ENCODE data around the gene RNU5D-1. TPM values are rescaled to one million over a fixed set of nuclear protein-coding genes. Genes with fewer than 3 reads are reported as not detected.

RNU5D-1 gene
- total and polyA plus RNA-seq, 10 of the 15 experiments (the other 5 are each of a cell fraction or from before 2014, with no cell fraction given), result not detected

DNA sequence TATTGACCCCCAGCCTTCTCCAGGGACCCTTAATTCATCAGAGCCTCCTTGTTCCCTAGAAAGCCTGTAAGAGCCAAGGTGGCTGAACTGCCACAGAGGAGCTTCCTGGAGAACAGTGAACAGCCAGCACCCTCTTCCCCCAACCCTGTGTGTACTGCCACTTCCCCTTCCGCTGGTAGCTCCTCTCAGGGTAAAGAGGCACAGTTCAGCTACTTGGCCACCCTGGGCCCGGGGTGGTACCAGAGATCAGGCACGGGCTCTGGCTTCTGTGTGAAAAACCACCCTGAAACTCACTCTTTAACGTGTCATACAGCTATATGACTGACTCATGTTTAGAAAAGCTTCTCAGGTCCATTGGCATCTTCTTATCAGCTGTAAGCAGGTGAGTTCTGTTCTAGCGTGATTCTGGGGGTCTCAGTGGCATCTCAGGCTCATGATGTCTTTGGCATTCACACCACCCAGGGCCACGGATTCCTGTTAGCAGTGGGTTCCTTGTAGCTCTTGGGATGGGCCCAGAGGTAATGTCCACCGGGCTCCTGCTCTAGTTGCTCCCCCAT, 34.1 kb downstream of the RNU5D-1 start (continued):
- TF ChIP-seq BHLHE40 (IDR thresholded peaks at IDR 0.05; ENCODE audit: borderline replicate concordance in 1 of 2, low read depth in 2 of 2, low read length in 1 of 2), result peak in 1 of 2 experiments; percentile 33; a peak in 1 of 4 replicates
- TF ChIP-seq SMC3 (IDR thresholded peaks at IDR 0.05; ENCODE audit: borderline replicate concordance, low read length), result no peak
- no peak for TF ChIP-seq LARP7 (IDR thresholded peaks at IDR 0.05)
- 0 out of 2 replicates have a peak, but pooled peaks have one; percentile 24 for TF ChIP-seq POLR2A (IDR thresholded peaks at IDR 0.05; ENCODE audit: low read depth, low read length)

DNA sequence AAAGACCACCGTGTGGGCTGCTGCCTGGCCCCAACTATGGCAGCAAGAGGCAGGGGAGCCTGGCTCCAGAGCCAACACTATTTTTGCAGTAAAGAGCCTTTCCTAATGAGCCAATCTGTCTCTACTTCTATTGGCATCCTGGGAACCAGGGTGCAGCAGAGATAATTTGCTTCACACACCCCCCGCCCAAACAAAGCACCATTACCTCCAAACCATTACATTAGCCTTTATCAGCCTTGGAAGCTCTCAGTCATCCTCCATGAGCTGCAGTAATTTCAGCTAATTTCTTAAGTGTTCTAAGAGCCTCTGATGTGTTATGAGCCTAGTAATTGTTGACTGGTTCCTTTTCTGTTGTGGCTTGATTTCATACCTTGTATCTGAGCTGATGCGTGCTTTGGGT, 34.9 kb downstream of the RNU5D-1 start:
- no TSS peak for BruUV-seq (replicated peaks)
- Histone ChIP-seq H3K36me3 (ENCODE audit: control insufficient read depth in 2 of 2, insufficient read depth in 2 of 2, low read length in 1 of 2) (no peaks in the 10 kb centered on the region), H3K4me3 (no peak overlapping the region), H3K79me2 (ENCODE audit: control insufficient read depth, insufficient read depth, low read length) (no peaks in the 10 kb centered on the region), H3K9me3 (replicated peaks; ENCODE audit: control insufficient read depth, insufficient read depth, low read length) (no peaks in the 10 kb centered on the region), H2AFZ (ENCODE audit: control insufficient read depth, low read depth, low read length) (no peak overlapping the region), H3K4me1 (ENCODE audit: control insufficient read depth, insufficient read depth, low read length) (peaks cover 51% of the 10 kb centered on the region), H4K20me1 (ENCODE audit: control insufficient read depth, insufficient read depth) (no peaks in the 10 kb centered on the region), H3K27ac (ENCODE audit: control insufficient read depth, insufficient read depth) (no peak overlapping the region), H3K9ac (ENCODE audit: control insufficient read depth, insufficient read depth, low read length) (no peak overlapping the region), H3K27me3 (replicated peaks in 1 of 2; ENCODE audit: control insufficient read depth in 2 of 2, insufficient read depth in 2 of 2, low read length in 1 of 2) (no peaks in the 10 kb centered on the region), H3K4me2 (ENCODE audit: control insufficient read depth, insufficient read depth) (no peak overlapping the region)
- no peak for DNase-seq (ENCODE audit: low read depth, low spot score)
- ATAC-seq, result no peak
- SMC1A ChIA-PET (ENCODE audit: uncharacterized antibody, unreplicated experiment), result interaction anchor here (0.7 to 8.8 kb wide), 11 partner anchors 9 to 25 kb away, joined by 3 to 76 read pairs (median 6); partner anchors contain the start of genes ARMH1 and TMEM53
- CTCF ChIA-PET, result interaction anchor here (0.6 to 5.3 kb wide), 19 partner anchors 11 to 752 kb away, joined by 3 to 30 read pairs (median 4); partner anchors contain the start of genes RNU5D-1 and TMEM53
- FAIRE-seq, result no peak
- in situ Hi-C loops (cut with MboI) (no loop called here), intact Hi-C loops (cut with micrococcal nuclease; ENCODE audit: unreplicated experiment) (no loop called here)
- POLR2A ChIA-PET, result interaction anchor here (0.7 to 3.5 kb wide), 8 partner anchors 10 to 88 kb away, joined by 3 to 12 read pairs (median 4); partner anchors contain the start of genes ARMH1 and TMEM53
- 93% methylated on average over 3 of the region's 3 CpGs for WGBS (ENCODE audit: insufficient coverage, insufficient replicate concordance, low lambda C conversion rate, missing lambda C conversion rate)
- RAD21 ChIA-PET (ENCODE audit: unreplicated experiment), result interaction anchor here (0.7 to 2.1 kb wide), 8 partner anchors 11 to 87 kb away, joined by 3 to 9 read pairs (median 4); no protein-coding TSS in a partner anchor
- TF ChIP-seq TCF3 (IDR thresholded peaks at IDR 0.05; ENCODE audit: borderline replicate concordance, insufficient read depth, low read depth, low read length) (no peak), SMAD5 (IDR thresholded peaks at IDR 0.05; ENCODE audit: low read depth) (no peak), NR2C1 (IDR thresholded peaks at IDR 0.05) (no peak), MLLT1 (IDR thresholded peaks at IDR 0.05) (no peak), POLR2AphosphoS2 (IDR thresholded peaks at IDR 0.05; ENCODE audit: low read depth, low read length) (no peak), RUNX3 (IDR thresholded peaks at IDR 0.05; ENCODE audit: low read length) (no peak), ETV6 (conservative IDR thresholded peaks at IDR 0.05 in 1 of 2, IDR thresholded peaks at IDR 0.05 in 1 of 2; ENCODE audit: borderline replicate concordance in 1 of 2, low read depth in 1 of 2) (no peak), DPF2 (IDR thresholded peaks at IDR 0.05) (no peak), KLF5 (IDR thresholded peaks at IDR 0.05; ENCODE audit: partially characterized antibody) (no peak), E2F4 (IDR thresholded peaks at IDR 0.05; ENCODE audit: low read depth, low read length) (no peak)
- TF ChIP-seq, protein P1, sequence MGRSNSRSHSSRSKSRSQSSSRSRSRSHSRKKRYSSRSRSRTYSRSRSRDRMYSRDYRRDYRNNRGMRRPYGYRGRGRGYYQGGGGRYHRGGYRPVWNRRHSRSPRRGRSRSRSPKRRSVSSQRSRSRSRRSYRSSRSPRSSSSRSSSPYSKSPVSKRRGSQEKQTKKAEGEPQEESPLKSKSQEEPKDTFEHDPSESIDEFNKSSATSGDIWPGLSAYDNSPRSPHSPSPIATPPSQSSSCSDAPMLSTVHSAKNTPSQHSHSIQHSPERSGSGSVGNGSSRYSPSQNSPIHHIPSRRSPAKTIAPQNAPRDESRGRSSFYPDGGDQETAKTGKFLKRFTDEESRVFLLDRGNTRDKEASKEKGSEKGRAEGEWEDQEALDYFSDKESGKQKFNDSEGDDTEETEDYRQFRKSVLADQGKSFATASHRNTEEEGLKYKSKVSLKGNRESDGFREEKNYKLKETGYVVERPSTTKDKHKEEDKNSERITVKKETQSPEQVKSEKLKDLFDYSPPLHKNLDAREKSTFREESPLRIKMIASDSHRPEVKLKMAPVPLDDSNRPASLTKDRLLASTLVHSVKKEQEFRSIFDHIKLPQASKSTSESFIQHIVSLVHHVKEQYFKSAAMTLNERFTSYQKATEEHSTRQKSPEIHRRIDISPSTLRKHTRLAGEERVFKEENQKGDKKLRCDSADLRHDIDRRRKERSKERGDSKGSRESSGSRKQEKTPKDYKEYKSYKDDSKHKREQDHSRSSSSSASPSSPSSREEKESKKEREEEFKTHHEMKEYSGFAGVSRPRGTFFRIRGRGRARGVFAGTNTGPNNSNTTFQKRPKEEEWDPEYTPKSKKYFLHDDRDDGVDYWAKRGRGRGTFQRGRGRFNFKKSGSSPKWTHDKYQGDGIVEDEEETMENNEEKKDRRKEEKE (IDR thresholded peaks at IDR 0.05), result no peak
- TF ChIP-seq, protein P2, sequence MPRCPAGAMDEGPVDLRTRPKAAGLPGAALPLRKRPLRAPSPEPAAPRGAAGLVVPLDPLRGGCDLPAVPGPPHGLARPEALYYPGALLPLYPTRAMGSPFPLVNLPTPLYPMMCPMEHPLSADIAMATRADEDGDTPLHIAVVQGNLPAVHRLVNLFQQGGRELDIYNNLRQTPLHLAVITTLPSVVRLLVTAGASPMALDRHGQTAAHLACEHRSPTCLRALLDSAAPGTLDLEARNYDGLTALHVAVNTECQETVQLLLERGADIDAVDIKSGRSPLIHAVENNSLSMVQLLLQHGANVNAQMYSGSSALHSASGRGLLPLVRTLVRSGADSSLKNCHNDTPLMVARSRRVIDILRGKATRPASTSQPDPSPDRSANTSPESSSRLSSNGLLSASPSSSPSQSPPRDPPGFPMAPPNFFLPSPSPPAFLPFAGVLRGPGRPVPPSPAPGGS (IDR thresholded peaks at IDR 0.05; ENCODE audit: borderline replicate concordance, insufficient read depth, low read depth, low read length, poor library complexity, severe bottlenecking), result no peak
